H54 (cell line): ENCODE measurements around the gene HIVEP2.

Experiments used
- DNase-seq: peaks from one replicate; pipeline ENCODE4 v3.0.0; 2011; ENCODE audit warnings: low spot score, mixed read lengths; ENCODE audit not compliant: insufficient read length
- FAIRE-seq: peaks from 3 replicates; lab custom pipeline; 2011; peaks lifted over from hg19 to GRCh38; lab: Jason Lieb, UNC
- POLR2A ChIP-seq: IDR thresholded peaks from 2 replicates; pipeline ENCODE4 v1.6.1; 2011; ENCODE audit warnings: low read depth, mild to moderate bottlenecking, low read length

HIVEP2 gene

GRCh38 chr6:142918339-142919042 is 26.5 kb downstream of the HIVEP2 start:
- TF ChIP-seq POLR2A, result no peak
- DNase-seq (no peak), FAIRE-seq (no peak)

GRCh38 chr6:142916881-142917280 is 28.1 kb downstream of the HIVEP2 start:
- FAIRE-seq (no peak), DNase-seq (no peak)
- no peak for TF ChIP-seq POLR2A

GRCh38 chr6:142914937-142915697 is 29.9 kb downstream of the HIVEP2 start:
- no peak for TF ChIP-seq POLR2A
- DNase-seq, result no peak
- no peak for FAIRE-seq

- no peak for FAIRE-seq
- TF ChIP-seq POLR2A, result no peak
- no peak for DNase-seq
Measured at GRCh38 chr6:142914369-142914768, 30.6 kb downstream of the HIVEP2 start.

- DNase-seq (no peak), FAIRE-seq (no peak)
- TF ChIP-seq POLR2A, result no peak
Measured at GRCh38 chr6:142913511-142914047, 31.4 kb downstream of the HIVEP2 start.

GRCh38 chr6:142913036-142913510 is 31.9 kb downstream of the HIVEP2 start:
- TF ChIP-seq POLR2A, result no peak
- DNase-seq, result no peak
- no peak for FAIRE-seq

GRCh38 chr6:142912125-142912524 is 32.9 kb downstream of the HIVEP2 start:
- DNase-seq, result no peak
- TF ChIP-seq POLR2A, result no peak
- no peak for FAIRE-seq

GRCh38 chr6:142911430-142911829 is 33.5 kb downstream of the HIVEP2 start:
- FAIRE-seq, result no peak
- no peak for DNase-seq
- TF ChIP-seq POLR2A, result no peak

- FAIRE-seq, result no peak
- DNase-seq, result no peak
- TF ChIP-seq POLR2A, result no peak
Measured at GRCh38 chr6:142909686-142910085, 35.3 kb downstream of the HIVEP2 start.

- no peak for TF ChIP-seq POLR2A
- DNase-seq (no peak), FAIRE-seq (no peak)
Measured at GRCh38 chr6:142908235-142908634, 36.7 kb downstream of the HIVEP2 start.

GRCh38 chr6:142907544-142907943 is 37.4 kb downstream of the HIVEP2 start:
- FAIRE-seq, result peak; percentile 74

GRCh38 chr6:142906945-142907470 is 38.0 kb downstream of the HIVEP2 start:
- peak; percentile 53 for FAIRE-seq
- TF ChIP-seq POLR2A, result no peak
- DNase-seq, result no peak

More at GRCh38 chr6:142907544-142907943, 37.4 kb downstream of the HIVEP2 start:
- TF ChIP-seq POLR2A, result no peak
- no peak for DNase-seq

GRCh38 chr6:142903812-142904211 is 41.2 kb downstream of the HIVEP2 start:
- FAIRE-seq, result peak; percentile 43

GRCh38 chr6:142902636-142903053 is 42.3 kb downstream of the HIVEP2 start:
- DNase-seq (peak; percentile 25), FAIRE-seq (peak; percentile 98)
- TF ChIP-seq POLR2A, result no peak

More at GRCh38 chr6:142903812-142904211, 41.2 kb downstream of the HIVEP2 start:
- DNase-seq, result no peak
- no peak for TF ChIP-seq POLR2A
